ENCODE data around the gene OR10P1.
"Not testable (repeated sequence)": the region's sequence is repeated elsewhere in the genome, so short reads cannot be mapped to it uniquely, and the experiment has no call there.

OR10P1 gene, protein sequence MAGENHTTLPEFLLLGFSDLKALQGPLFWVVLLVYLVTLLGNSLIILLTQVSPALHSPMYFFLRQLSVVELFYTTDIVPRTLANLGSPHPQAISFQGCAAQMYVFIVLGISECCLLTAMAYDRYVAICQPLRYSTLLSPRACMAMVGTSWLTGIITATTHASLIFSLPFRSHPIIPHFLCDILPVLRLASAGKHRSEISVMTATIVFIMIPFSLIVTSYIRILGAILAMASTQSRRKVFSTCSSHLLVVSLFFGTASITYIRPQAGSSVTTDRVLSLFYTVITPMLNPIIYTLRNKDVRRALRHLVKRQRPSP

DNA sequence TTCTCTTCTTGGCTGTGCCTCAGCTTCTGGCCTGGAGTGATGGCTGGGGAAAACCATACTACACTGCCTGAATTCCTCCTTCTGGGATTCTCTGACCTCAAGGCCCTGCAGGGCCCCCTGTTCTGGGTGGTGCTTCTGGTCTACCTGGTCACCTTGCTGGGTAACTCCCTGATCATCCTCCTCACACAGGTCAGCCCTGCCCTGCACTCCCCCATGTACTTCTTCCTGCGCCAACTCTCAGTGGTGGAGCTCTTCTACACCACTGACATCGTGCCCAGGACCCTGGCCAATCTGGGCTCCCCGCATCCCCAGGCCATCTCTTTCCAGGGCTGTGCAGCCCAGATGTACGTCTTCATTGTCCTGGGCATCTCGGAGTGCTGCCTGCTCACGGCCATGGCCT lies at the start of gene OR10P1:
OR10P1 (plus strand) TSS at position 40 of the 400 bp plus-strand sequence; CDS start at position 40, 0 bp downstream.
- Histone ChIP-seq H3K9ac (ENCODE audit: low read length in 2 of 2) (no peak within 1 kb of the TSS), H3K27me3 (ENCODE audit: control insufficient read depth in 1 of 2, insufficient read depth in 2 of 2, low read length in 2 of 2) (peaks cover 0 to 5% of the 10 kb centered on the region in 2 donors), H3K4me1 (ENCODE audit: control insufficient read depth, insufficient read depth, low read length) (no peaks in the 10 kb centered on the region), H3K27ac (ENCODE audit: low read length) (no peak within 1 kb of the TSS), H3K9me3 (ENCODE audit: control insufficient read depth in 2 of 2, low read length in 2 of 2) (no peaks in the 10 kb centered on the region), H3K4me3 (ENCODE audit: low read length in 2 of 2) (no peak within 1 kb of the TSS), H3K36me3 (ENCODE audit: control insufficient read depth in 2 of 2, insufficient read depth in 2 of 2, low read length in 2 of 2) (no peaks in the 10 kb centered on the region)

DNA sequence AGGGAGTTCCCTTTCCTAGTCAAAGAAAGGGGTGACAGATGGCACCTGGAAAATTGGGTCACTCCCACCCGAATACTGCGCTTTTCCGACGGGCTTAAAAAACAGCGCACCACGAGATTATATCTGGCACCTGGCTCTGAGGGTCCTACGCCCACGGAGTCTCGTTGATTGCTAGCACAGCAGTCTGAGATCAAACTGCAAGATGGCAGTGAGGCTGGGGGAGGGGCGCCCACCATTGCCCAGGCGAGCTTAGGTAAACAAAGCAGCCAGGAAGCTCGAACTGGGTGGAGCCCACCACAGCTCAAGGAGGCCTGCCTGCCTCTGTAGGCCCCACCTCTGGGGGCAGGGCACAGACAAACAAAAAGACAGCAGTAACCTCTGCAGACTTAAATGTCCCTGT lies 46.5 kb upstream of the OR10P1 start:
- not testable (repeated sequence) for H3K27me3 ChIP-seq (ENCODE audit: control insufficient read depth in 1 of 2, insufficient read depth in 2 of 2, low read length in 2 of 2); H3K4me3 ChIP-seq (ENCODE audit: low read length in 2 of 2); H3K36me3 ChIP-seq (ENCODE audit: control insufficient read depth in 2 of 2, insufficient read depth in 2 of 2, low read length in 2 of 2); H3K9ac ChIP-seq (ENCODE audit: low read length in 2 of 2); H3K4me1 ChIP-seq (ENCODE audit: control insufficient read depth, insufficient read depth, low read length); H3K9me3 ChIP-seq (ENCODE audit: control insufficient read depth in 2 of 2, low read length in 2 of 2); H3K27ac ChIP-seq (ENCODE audit: low read length)

DNA sequence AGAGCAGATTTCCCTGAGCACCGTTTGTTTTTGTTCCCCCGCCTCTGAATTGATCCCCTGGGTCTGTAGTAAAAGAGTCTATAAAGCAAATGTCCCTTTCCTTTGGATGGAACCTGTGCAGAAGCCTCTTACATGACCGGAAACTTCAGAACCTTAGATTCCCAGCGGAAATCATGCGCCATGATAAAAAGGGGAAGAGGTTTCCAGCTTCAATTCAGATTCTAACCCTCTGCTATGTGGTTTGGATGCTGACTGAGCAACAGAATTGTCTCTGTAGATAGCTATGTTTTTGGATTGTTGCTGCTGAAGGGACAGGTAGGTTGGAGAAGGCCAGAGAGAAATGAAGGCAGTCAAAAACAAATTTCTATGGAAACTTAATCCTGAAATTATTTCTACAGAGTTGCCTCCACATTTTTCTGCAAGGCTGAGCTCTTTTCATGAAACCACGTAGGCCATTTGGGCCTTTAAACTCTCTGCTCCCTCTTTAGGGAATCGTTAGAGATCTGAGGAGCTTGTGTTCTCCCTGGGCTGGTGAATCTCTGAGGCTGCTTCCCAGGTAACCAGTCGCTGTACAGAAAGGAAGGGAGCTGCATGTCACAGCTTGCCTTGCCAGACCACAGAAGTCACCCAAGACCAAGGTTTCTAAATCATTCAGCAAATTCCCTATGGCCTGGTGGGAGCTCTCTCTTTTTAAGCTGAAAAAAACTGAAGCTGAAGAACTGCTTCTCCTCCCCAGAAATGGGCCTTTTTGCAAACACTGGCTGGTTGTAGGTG lies 28.7 kb upstream of the OR10P1 start:
- Histone ChIP-seq H3K4me1 (ENCODE audit: control insufficient read depth, insufficient read depth, low read length) (no peaks in the 10 kb centered on the region), H3K9me3 (ENCODE audit: control insufficient read depth in 2 of 2, low read length in 2 of 2) (no peaks in the 10 kb centered on the region), H3K36me3 (ENCODE audit: control insufficient read depth in 2 of 2, insufficient read depth in 2 of 2, low read length in 2 of 2) (no peaks in the 10 kb centered on the region), H3K27me3 (ENCODE audit: control insufficient read depth in 1 of 2, insufficient read depth in 2 of 2, low read length in 2 of 2) (no peaks in the 10 kb centered on the region), H3K4me3 (ENCODE audit: low read length in 2 of 2) (no peak overlapping the region), H3K9ac (ENCODE audit: low read length in 2 of 2) (no peak overlapping the region), H3K27ac (ENCODE audit: low read length) (no peak overlapping the region)

DNA sequence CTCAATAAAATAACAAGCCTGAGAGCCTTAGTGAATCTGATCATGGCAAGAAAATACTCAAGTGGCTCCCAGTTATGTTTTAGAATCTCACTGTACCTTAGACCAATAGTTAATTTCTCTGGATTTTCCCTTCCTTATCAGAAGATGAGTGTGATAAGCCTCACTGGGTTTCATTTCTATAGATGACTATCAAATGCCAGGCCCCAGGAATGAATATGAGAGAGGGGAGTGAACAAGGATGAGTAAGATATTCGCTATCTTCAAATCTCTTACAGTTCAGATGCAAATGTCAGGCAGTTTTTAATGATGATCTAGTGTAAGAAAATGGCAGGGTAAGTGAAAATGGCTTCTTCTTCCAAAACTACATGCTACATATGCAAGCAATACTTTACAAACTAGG lies 26.1 kb upstream of the OR10P1 start:
- no peaks in the 10 kb centered on the region for H3K36me3 ChIP-seq (ENCODE audit: control insufficient read depth in 2 of 2, insufficient read depth in 2 of 2, low read length in 2 of 2)
- no peaks in the 10 kb centered on the region for H3K4me1 ChIP-seq (ENCODE audit: control insufficient read depth, insufficient read depth, low read length)
- no peak overlapping the region for H3K9ac ChIP-seq (ENCODE audit: low read length in 2 of 2)
- no peak overlapping the region for H3K4me3 ChIP-seq (ENCODE audit: low read length in 2 of 2)
- no peaks in the 10 kb centered on the region for H3K27me3 ChIP-seq (ENCODE audit: control insufficient read depth in 1 of 2, insufficient read depth in 2 of 2, low read length in 2 of 2)
- peaks cover 3 to 10% of the 10 kb centered on the region in 2 donors for H3K9me3 ChIP-seq (ENCODE audit: control insufficient read depth in 2 of 2, low read length in 2 of 2)
- no peak overlapping the region for H3K27ac ChIP-seq (ENCODE audit: low read length)

DNA sequence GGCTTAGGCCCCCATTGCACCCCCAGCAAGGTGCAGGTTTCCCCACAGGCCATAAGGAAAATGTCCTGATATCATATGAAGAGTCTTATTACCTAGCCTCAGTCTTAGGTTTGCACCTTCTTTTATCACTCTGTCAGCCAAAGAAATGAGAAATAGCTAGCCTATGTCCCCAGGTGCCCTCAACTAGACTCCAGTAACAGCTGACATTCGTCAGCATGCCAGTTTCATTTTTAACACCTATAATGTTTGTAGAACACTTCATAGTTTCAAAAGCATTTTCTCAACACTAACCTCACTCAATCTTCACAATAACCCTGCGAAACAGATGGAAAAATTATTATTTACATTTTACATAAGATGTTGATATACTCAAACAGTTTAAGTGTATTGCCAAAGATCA lies 24.0 kb upstream of the OR10P1 start:
- Histone ChIP-seq H3K27ac (ENCODE audit: low read length) (no peak overlapping the region), H3K36me3 (ENCODE audit: control insufficient read depth in 2 of 2, insufficient read depth in 2 of 2, low read length in 2 of 2) (no peaks in the 10 kb centered on the region)

DNA sequence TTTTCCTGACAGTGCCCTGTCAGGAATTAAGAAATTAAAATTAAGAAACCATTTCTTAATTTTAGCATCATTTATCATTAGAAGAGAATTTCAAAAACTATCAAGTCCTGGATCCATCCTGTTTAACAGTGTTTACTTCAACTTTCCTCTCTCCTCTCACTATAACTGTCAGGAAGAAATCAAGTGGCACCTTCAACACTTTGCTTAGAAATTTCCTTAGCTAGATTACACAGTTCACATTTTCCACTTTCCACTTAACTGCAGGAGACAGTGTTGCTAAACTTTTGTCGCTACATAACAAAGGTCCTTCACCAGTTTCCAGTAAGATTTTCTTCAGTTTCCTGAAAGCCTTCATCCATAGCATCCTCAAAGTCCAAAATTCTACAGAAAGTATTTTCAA lies 21.9 kb upstream of the OR10P1 start:
- Histone ChIP-seq H3K27ac (ENCODE audit: low read length) (no peak overlapping the region), H3K9ac (ENCODE audit: low read length in 2 of 2) (no peak overlapping the region), H3K36me3 (ENCODE audit: control insufficient read depth in 2 of 2, insufficient read depth in 2 of 2, low read length in 2 of 2) (no peaks in the 10 kb centered on the region), H3K27me3 (ENCODE audit: control insufficient read depth in 1 of 2, insufficient read depth in 2 of 2, low read length in 2 of 2) (no peaks in the 10 kb centered on the region), H3K4me3 (ENCODE audit: low read length in 2 of 2) (no peak overlapping the region), H3K4me1 (ENCODE audit: control insufficient read depth, insufficient read depth, low read length) (peaks cover under 1% of the 10 kb centered on the region), H3K9me3 (ENCODE audit: control insufficient read depth in 2 of 2, low read length in 2 of 2) (peaks cover 3 to 10% of the 10 kb centered on the region in 2 donors)

More for the DNA sequence above, 24.0 kb upstream of the OR10P1 start:
- no peak overlapping the region for H3K9ac ChIP-seq (ENCODE audit: low read length in 2 of 2)
- H3K4me1 ChIP-seq (ENCODE audit: control insufficient read depth, insufficient read depth, low read length), result no peaks in the 10 kb centered on the region
- H3K4me3 ChIP-seq (ENCODE audit: low read length in 2 of 2), result no peak overlapping the region
- peaks cover 3 to 10% of the 10 kb centered on the region in 2 donors for H3K9me3 ChIP-seq (ENCODE audit: control insufficient read depth in 2 of 2, low read length in 2 of 2)
- no peaks in the 10 kb centered on the region for H3K27me3 ChIP-seq (ENCODE audit: control insufficient read depth in 1 of 2, insufficient read depth in 2 of 2, low read length in 2 of 2)

DNA sequence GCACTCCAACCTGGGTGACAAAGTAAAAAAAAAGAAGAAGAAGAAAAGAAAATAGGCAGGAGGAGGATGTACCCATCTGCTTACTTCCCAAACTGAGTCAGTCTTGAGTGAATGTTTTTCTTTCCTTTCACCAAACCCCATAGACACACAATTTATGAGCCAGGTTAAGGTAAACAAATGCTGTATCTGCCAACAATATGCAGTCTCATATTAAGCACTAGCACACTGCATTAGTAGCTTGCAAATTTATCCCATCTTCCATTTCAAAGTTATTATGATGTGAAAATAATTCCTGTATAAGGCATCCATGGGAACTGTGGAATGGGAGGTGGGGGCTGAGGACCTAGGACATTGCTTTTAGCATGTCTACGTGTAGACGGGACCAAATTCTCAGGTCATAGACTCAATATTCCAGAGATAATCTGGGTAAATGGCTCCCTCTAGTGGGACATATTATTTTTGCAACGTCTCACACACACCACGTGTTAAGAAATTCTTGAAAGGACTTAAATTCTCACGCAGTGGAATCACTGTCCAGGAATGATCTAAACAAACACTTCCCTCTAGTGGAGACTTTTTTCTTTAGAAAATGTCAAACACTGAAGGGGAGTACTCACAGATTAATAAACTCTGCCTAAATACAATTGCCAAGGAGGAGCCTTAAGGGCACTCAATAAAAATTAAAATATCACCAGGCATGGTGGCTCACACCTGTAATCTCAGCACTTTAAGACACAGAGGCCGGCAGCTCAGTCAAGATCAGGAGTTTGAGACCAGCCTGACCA lies 17.1 kb upstream of the OR10P1 start:
- H3K4me1 ChIP-seq (ENCODE audit: control insufficient read depth, insufficient read depth, low read length), result peaks cover 2% of the 10 kb centered on the region
- no peaks in the 10 kb centered on the region for H3K36me3 ChIP-seq (ENCODE audit: control insufficient read depth in 2 of 2, insufficient read depth in 2 of 2, low read length in 2 of 2)
- H3K27ac ChIP-seq (ENCODE audit: low read length), result no peak overlapping the region
- no peaks in the 10 kb centered on the region for H3K27me3 ChIP-seq (ENCODE audit: control insufficient read depth in 1 of 2, insufficient read depth in 2 of 2, low read length in 2 of 2)
- H3K9ac ChIP-seq (ENCODE audit: low read length in 2 of 2), result no peak overlapping the region
- H3K9me3 ChIP-seq (ENCODE audit: control insufficient read depth in 2 of 2, low read length in 2 of 2), result peaks cover 3 to 8% of the 10 kb centered on the region in 2 donors
- H3K4me3 ChIP-seq (ENCODE audit: low read length in 2 of 2), result no peak overlapping the region

DNA sequence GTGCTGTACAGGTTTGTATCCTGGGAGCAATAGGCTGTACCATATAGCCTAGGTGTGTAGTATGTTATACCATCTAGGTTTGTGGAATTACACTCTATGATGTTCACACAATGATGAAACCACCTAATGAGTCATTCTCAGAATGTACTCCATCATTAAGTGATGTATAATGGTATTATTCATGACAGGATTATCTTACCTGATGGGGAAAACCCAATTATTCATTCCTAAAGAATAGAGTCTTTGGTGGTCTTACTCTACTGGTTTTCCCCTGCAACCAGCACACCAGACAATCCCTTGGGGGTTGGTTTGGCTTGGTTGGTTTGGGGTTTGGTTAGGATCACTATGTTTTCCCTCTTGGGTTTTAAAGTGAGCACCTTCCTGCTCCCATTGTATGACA lies 12.6 kb upstream of the OR10P1 start:
- H3K36me3 ChIP-seq (ENCODE audit: control insufficient read depth in 2 of 2, insufficient read depth in 2 of 2, low read length in 2 of 2), result no peaks in the 10 kb centered on the region
- peaks cover 2% of the 10 kb centered on the region for H3K4me1 ChIP-seq (ENCODE audit: control insufficient read depth, insufficient read depth, low read length)
- H3K27me3 ChIP-seq (ENCODE audit: control insufficient read depth in 1 of 2, insufficient read depth in 2 of 2, low read length in 2 of 2), result no peaks in the 10 kb centered on the region
- H3K4me3 ChIP-seq (ENCODE audit: low read length in 2 of 2), result no peak overlapping the region
- H3K9ac ChIP-seq (ENCODE audit: low read length in 2 of 2), result no peak overlapping the region
- H3K27ac ChIP-seq (ENCODE audit: low read length), result no peak overlapping the region
- H3K9me3 ChIP-seq (ENCODE audit: control insufficient read depth in 2 of 2, low read length in 2 of 2), result no peaks in the 10 kb centered on the region

DNA sequence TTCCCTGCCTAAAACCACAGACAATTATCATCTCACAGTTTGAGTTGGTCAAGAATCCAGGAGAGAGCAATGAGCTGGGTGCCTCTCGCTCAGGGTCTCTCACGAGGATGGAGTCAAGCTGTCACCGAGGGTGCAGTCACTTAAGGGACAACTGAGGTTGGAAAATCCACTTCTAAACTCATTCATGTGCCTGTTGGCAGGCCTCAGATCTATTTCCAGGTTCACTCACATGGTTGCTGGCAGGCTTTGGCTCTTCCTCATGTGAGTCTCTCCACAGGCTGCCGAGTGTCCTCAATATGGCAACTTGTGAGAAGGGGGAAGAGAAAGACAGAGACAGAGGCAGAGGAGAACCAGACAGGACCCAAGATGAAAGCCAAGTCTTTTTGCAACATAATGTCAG lies 10.5 kb upstream of the OR10P1 start:
- Histone ChIP-seq H3K4me3 (ENCODE audit: low read length in 2 of 2) (no peak overlapping the region), H3K27ac (ENCODE audit: low read length) (no peak overlapping the region), H3K36me3 (ENCODE audit: control insufficient read depth in 2 of 2, insufficient read depth in 2 of 2, low read length in 2 of 2) (no peaks in the 10 kb centered on the region), H3K9me3 (ENCODE audit: control insufficient read depth in 2 of 2, low read length in 2 of 2) (no peaks in the 10 kb centered on the region), H3K9ac (ENCODE audit: low read length in 2 of 2) (no peak overlapping the region), H3K4me1 (ENCODE audit: control insufficient read depth, insufficient read depth, low read length) (no peaks in the 10 kb centered on the region), H3K27me3 (ENCODE audit: control insufficient read depth in 1 of 2, insufficient read depth in 2 of 2, low read length in 2 of 2) (no peaks in the 10 kb centered on the region)

DNA sequence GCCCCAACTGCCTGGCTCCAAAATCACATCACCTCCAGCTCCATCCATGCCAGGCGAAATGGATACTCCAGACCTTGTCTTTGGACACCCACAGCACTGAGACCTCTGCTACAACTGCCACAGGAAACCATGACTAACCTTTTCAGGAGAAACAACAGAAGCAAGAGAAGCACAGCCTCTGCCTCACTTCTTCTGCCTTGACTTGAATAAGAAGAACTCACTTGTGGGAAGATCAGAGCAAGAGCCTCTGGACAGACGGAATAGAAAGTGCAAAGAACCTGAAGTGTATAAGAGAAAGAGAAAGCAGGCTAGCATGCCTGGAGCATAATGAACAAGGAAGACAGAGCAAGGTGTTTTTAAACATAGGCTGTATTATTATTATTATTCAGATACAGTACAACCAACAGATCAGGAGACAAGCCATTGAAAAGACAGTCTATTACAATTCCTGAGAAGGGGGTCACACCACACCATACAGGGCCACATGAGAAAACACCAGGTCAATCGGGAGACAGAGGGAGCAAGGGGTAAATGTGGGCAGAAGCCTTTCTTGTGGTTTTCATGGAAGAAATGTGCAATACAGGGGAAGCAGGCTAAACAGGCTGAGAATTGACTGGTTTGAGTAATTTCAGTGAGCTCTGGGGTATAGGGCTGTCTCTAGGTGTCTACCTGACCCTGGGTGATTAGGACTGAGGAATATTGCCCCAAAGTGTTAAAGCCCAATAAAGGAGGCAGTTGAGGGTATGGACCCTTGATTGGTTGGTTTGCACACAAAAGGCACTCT lies 7.4 kb upstream of the OR10P1 start:
- H3K27ac ChIP-seq (ENCODE audit: low read length), result no peak overlapping the region
- H3K4me3 ChIP-seq (ENCODE audit: low read length in 2 of 2), result no peak overlapping the region
- H3K4me1 ChIP-seq (ENCODE audit: control insufficient read depth, insufficient read depth, low read length), result no peaks in the 10 kb centered on the region
- H3K27me3 ChIP-seq (ENCODE audit: control insufficient read depth in 1 of 2, insufficient read depth in 2 of 2, low read length in 2 of 2), result no peaks in the 10 kb centered on the region
- H3K36me3 ChIP-seq (ENCODE audit: control insufficient read depth in 2 of 2, insufficient read depth in 2 of 2, low read length in 2 of 2), result no peaks in the 10 kb centered on the region
- H3K9ac ChIP-seq (ENCODE audit: low read length in 2 of 2), result no peak overlapping the region
- no peaks in the 10 kb centered on the region for H3K9me3 ChIP-seq (ENCODE audit: control insufficient read depth in 2 of 2, low read length in 2 of 2)

Data from stomach smooth muscle (tissue), 2 donors.